Stimulated activated CD8-positive, alpha-beta memory T cell treated with anti-CD3 and anti-CD28 coated beads, Interleukin-15, amount 100 ng/mL, for 24 hours (primary cell): ENCODE data around the gene IFT22.
A peak's percentile ranks its signal among the peaks of the same experiment; 100 is the strongest.
"Not testable (repeated sequence)": the region's sequence is repeated elsewhere in the genome, so short reads cannot be mapped to it uniquely, and the experiment has no call there.

Experiments
- DNase-seq: peaks from one replicate; pipeline ENCODE4 v3.0.0-alpha.2; 2020; ENCODE audit warnings: low read depth

The IFT22 gene

DNA sequence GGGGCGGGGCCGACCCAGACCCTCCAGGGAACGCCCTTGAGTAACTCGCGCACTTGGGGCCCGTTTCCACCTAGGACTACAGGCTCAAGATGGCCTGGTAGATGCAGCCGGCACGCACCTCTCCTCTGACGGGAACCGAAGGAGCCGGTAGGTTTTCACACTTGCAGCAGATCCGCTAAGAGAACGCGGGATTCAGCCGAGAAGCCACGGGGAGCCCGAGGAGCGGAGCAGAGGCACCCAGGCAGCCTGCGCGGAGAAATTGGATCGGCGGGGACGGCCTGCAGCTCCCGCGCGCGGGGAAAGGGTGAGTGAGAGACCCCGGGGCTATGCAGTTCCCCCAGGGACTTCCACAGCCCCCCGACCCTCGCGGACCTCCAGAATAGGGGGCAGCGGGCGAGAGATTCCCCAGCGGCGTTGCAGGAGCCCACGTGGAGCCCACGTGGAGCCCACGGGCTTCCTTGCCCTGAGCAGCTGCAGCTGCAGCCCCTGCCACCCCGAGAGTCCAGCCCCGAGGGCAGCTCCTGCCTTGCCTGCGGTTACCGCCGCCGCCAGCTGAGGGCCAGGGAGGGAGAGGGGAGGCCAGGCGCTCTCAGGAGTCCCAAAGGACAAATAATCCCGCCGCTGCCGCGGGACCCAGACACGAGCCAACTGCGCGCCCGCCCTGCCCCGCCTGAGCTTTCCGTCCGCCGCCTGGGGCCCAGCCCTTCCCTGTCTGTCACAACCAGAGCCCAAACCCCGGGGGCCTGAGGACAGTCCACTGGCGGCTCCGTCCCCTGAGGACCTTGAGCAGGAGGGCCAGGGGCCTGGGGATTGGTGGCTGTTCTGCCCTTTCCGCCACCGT, 13.1 kb downstream of the IFT22 start:
- DNase-seq, result no peak

GRCh38 chr7:101306307-101306706, 15.3 kb downstream of the IFT22 start:
- DNase-seq, result no peak

DNA sequence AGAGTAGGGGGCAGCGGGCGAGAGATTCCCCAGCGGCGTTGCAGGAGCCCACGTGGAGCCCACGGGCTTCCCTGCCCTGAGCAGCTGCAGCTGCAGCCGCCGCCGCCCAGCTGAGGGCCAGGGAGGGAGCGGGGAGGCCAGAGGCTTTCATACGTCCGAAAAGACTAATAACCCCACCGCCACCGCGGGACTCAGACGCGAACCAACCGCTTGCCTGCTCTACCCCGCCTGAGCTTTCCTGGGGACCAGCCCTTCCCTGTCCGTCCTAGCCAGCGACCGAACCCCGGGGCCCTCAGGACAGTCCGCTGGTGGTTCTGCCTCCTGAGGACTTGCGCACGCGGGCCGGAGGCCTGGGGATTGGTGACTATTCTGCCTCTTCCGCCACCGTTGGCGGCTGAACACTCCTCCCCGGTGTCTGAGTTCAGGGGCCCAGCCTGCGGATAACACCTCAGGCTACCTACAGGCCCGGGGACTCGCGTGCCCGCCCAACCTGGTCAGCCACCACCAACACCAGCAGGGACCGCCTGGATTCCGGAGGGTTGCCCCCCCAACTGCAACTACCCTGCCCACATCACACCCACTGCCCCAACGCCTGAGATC, 18.4 kb downstream of the IFT22 start:
- DNase-seq, result no peak

- no peak for DNase-seq
These were observed 18.9 kb downstream of the IFT22 start for GRCh38 chr7:101302641-101303101.

- no peak for DNase-seq
These were observed 20.9 kb downstream of the IFT22 start for GRCh38 chr7:101300465-101301376.

- DNase-seq, result no peak
These were observed 21.8 kb downstream of the IFT22 start for GRCh38 chr7:101299511-101300464.

GRCh38 chr7:101294832-101295121, 26.8 kb downstream of the IFT22 start:
- no peak for DNase-seq

DNA sequence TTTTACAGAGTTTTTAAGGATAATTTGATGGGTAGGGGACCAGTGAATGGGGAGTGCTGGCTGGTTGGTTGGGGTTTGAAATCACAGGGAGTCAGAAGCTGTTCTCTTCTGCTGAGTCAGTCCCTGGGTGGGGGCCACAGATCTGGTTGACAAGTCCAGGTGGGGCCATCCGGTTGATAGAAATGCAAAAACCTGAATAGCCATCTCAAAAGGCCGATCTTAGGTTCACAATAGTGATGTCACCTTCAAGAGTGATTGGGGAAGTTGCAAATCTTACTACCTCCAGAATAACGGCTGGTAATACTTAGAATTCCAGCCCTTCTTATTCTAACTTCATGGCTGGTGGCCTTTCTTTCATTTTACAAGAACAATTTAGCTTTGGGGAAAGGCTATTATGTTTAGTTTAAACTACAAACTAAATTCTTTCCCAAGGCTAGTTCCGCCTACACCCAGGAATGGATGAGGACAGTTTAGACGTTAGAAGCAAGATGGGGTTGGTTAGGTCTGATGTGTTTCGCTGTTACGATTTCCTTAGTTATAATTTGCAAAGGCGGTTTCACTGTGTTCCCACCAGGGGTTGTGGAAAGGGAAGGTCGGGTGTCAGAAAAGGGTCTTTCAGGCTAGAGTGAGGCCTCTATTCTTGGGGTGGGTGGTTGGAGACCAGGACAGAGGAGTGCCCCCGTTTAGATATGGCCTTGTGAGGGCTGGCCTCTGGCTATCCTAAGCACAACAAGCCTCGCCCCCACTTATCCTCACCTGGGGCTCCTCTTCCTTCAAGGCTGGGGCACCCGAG, 27.4 kb downstream of the IFT22 start:
- no peak for DNase-seq

DNA sequence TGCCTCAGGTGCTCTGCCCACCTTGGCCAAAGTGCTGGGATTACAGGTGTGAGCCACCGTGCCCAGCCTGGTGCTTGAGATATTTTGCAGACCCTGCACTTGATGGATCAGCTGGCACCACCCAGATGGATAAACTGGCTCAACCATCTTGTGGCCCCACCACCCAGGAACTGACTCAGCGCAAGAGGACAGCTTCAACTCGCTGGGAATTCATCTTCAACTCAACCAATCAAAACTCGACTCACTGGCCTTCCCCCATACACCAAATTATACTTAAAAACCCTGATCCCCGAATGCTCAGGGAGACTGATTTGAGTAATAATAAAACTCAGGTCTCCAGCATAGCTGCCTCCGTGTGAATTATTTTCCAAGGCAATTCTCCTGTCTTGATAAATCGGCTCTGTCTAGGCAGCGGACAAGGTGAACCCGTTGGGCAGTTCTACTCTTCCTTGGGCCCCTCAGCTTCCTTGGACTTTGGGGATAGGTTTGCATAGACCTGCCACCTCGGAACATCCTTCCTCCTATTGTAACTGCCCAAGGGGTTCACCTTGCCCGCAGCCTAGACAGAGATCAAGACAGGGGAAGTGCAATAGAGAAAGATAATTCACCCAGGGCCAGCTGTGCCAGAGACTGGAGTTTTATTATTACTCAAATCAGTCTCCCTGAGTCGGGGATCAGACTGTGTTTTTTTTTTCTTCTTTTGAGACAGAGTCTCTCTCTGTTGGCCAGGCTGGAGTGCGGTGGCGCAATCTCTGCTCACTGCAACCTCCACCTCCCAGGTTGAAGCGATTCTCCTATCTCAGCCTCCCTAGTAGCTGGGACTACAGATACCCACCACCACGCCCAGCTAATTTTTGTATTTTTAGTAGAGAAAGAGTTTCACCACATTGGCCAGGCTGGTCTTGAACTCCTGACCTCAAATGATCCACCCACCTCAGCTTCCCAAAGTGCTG, 28.3 kb downstream of the IFT22 start:
- not testable (repeated sequence) for DNase-seq

- DNase-seq, result not testable (repeated sequence)
These were observed 29.0 kb downstream of the IFT22 start for GRCh38 chr7:101292566-101292965.

- DNase-seq, result peak; percentile 41
These were observed 31.2 kb downstream of the IFT22 start for GRCh38 chr7:101290186-101291037.

DNA sequence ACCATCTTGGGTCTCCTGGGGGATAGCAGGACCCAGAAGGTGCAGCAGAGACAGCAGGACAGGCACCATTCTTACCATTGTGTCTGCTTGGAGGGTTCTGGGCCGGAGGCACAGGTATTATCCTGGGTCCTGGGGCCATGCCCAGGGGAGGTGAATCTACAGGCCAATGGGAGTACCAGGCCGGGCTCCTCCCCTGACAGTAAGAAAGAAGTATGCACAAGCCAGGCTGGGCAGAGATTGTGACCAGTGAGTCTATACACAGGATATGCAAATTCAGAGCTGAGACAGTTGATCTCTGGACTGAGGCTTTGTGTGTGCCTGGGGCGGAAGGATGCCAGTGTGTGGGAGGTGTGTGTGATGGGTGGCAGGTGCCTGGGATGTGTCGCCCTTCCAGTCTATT, 31.9 kb downstream of the IFT22 start:
- DNase-seq, result not testable (repeated sequence)

- no peak for DNase-seq
These were observed 33.2 kb downstream of the IFT22 start for GRCh38 chr7:101288439-101288838.

DNA sequence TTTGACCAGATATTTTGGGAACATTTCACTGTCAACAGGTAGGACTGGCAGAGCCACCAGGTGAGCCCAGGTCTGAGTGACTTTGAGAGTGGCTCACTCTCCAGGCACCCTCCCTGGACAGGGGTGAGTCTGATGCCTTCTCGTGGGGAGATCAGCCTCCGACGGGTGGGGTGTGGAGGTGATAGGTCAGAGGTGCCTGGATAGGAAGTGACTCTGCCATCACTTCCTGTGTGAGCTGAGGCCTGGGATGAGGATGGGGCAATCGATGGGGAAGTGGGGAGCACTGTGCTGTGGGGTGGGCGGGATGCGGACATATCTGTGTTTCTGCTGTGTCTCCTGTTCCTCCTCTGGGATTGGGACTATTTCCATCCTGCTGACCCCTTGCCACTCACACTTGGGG, 34.6 kb downstream of the IFT22 start:
- DNase-seq, result no peak

DNA sequence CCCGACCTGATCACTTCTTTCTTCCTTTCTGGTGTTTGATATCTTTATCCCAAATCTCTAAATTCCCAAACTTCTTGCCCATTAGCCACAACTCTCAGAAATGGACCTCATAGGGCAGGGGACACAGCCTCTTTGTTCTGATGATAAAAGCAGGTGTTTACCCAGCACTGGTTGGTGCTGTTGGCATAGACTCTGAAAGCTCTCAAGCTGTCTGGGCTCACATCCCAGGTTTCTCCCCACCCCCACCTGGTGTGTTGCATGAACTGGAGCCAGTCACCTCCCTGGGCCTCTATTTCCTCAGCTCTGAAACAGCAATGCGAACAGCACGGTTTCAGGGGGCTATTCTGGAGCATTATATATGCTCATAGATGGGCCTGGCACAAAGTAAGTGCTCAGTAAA, 35.7 kb downstream of the IFT22 start:
- DNase-seq, result not testable (repeated sequence)

DNA sequence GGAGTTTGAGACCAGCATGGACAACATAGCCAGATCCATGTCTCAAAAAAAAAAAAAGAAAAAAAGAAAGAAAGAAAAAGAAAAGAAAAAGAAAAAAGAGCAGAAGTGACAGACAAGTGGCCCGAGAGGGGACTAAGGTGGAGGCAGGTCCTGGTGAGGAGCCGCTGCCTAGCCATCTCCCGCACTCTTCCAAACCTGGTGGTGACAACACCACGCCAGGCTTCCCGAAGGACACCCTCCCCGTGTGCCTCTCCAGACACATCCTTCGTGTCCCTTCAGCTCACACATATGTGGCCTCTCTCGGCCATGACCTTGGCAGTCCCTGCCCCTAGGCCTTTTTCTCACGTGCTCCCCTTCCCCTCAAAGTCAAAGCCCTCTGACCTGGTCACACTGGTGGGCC, 36.4 kb downstream of the IFT22 start:
- DNase-seq, result no peak

- not testable (repeated sequence) for DNase-seq
These were observed 40.7 kb downstream of the IFT22 start for GRCh38 chr7:101280912-101281311.

DNA sequence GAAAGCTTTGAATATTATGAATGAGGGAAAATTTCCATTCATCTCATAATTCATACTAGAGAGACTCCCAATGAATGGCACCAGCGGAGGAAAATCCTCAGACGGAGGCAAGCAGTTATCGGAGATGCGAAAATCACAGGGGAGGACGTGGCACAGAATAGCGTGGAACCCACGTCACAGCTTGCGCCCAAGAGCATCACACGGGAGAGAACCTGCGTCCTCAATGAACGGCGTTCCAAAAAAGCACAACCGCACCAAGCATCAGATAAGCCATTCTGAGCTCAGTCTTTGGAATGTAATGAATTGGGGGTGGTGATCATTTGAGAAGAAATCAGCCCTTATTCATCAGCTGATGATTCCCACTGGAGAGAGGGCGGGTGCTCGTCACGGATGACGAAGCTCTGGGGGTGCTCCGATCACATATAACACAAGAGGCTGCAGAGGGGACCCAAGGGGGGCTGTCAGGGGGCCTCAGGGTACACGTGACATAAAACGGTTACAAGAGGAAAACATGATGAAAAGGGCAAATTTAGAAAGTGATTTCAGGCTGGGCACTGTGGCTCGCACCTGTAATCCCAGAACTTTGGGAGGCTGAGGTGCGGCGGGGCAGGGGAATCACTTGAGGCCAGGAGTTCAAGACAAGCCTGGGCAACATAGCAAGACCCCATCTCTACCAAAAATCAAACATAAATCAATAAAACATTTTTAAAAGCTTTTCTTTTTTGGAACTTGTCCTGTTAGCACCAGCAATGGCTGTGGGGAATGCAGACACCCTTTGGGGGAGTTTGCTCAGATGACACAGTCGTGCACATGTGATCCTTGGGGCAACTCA, 42.9 kb downstream of the IFT22 start:
- no peak for DNase-seq
